HepG2 (cell line): Measurements from ENCODE around the gene PYGB. TPM values are rescaled to one million over a fixed set of nuclear protein-coding genes. Genes with fewer than 3 reads are reported as not detected.

Source experiments
- ATAC-seq: fragments of 200-7000 bp; cut with Tn5 transposase; 3 replicates; pipeline ENCODE4 v1.9.1; 2020; ENCODE audit warnings: mild to moderate bottlenecking, moderate library complexity
- BruUV-seq: library from RNA; stranded (reverse); fragments of 400-500 nt; replicated peaks from 2 replicates; lab custom pipeline; 2021; lab: Mats Ljungman, UMichigan
- CTCF ChIA-PET: fragments of 300-600 bp; formaldehyde crosslinking; extraction: SDS; loops from one replicate; lab custom pipeline; 2021; ENCODE audit warnings: low total read pairs, inconsistent platforms, low intra/inter-chr PET ratio; lab: Yijun Ruan, JAX
- POLR2A ChIA-PET: fragments of 350-600 bp; sonication (Branson Sonifier 250); formaldehyde crosslinking; loops from one replicate; lab custom pipeline; 2020; ENCODE audit warnings: antibody characterized with exemption, inconsistent platforms; lab: Yijun Ruan, JAX
- DNase-seq: peaks from one replicate; pipeline ENCODE4 v3.0.0-alpha.2; 2015; ENCODE audit warnings: low spot score
- FAIRE-seq: peaks from 3 replicates; lab custom pipeline; 2011; peaks lifted over from hg19 to GRCh38; lab: Jason Lieb, UNC
- H2AFZ ChIP-seq: one replicate; pipeline ENCODE4 v1.6.1; 2011; ENCODE audit warnings: low read length, inconsistent platforms
- H3K27ac ChIP-seq: fragments of 300-600 bp; 3 replicates; pipeline ENCODE4 v1.8.0; 2011; ENCODE audit warnings: mixed run types, mild to moderate bottlenecking, mixed read lengths, low read length, inconsistent platforms; ENCODE audit not compliant: insufficient read depth; ENCODE audit errors: extremely low read length
- H3K27me3 ChIP-seq, 2 experiments: fragments of 200-600 bp in 1 of 2; 2 replicates in 1 of 2; 3 replicates in 1 of 2; pipeline versions ENCODE4 v1.6.0 to v1.8.0; 2011; ENCODE audit warnings: low read length in 2 of 2, mild to moderate bottlenecking in 2 of 2, moderate library complexity in 2 of 2, inconsistent platforms in 1 of 2; ENCODE audit not compliant: insufficient read depth in 2 of 2, control insufficient read depth in 1 of 2
- H3K36me3 ChIP-seq, 2 experiments: fragments of 200-600 bp in 1 of 2; replicated peaks in 1 of 2; 2 replicates in 1 of 2; 3 replicates in 1 of 2; pipeline versions ENCODE4 v1.5.1 to v1.8.0; 2011; ENCODE audit warnings: low read length in 2 of 2, inconsistent platforms in 1 of 2; ENCODE audit not compliant: insufficient read depth in 2 of 2, control insufficient read depth in 1 of 2
- H3K4me1 ChIP-seq: 2 replicates; pipeline ENCODE4 v1.5.1; 2012; ENCODE audit warnings: low read length, inconsistent platforms; ENCODE audit not compliant: insufficient read depth
- H3K4me2 ChIP-seq: 2 replicates; pipeline ENCODE4 v1.6.0; 2011; ENCODE audit warnings: low read depth, low read length, inconsistent platforms
- H3K4me3 ChIP-seq, 3 experiments: fragments of 200-600 bp in 1 of 3; sonication (generic), shearing (Covaris generic) in 1 of 3; replicated peaks in 1 of 3; 2 replicates each; pipeline ENCODE4 v1.5.1; 2011 to 2016; ENCODE audit warnings: low read length in 3 of 3, inconsistent platforms in 2 of 3, low read depth in 2 of 3, mild to moderate bottlenecking in 2 of 3, control low read depth in 1 of 3, mixed read lengths in 1 of 3; ENCODE audit not compliant: insufficient read depth in 1 of 3
- H3K79me2 ChIP-seq: one replicate; pipeline ENCODE4 v1.6.1; 2011; ENCODE audit warnings: low read length, inconsistent platforms; ENCODE audit not compliant: insufficient read depth
- H3K9ac ChIP-seq: 2 replicates; pipeline ENCODE4 v1.6.0; 2011; ENCODE audit warnings: mild to moderate bottlenecking, low read depth, low read length, inconsistent platforms; ENCODE audit not compliant: insufficient read depth
- H3K9me3 ChIP-seq: 2 replicates; pipeline ENCODE4 v1.5.1; 2012; ENCODE audit warnings: mild to moderate bottlenecking, low read length
- H4K20me1 ChIP-seq: 2 replicates; pipeline ENCODE4 v1.6.0; 2011; ENCODE audit warnings: inconsistent platforms, mild to moderate bottlenecking, low read length, moderate library complexity; ENCODE audit not compliant: insufficient read depth
- DZIP1 ChIP-seq: sonication (generic); formaldehyde crosslinking; IDR thresholded peaks from 2 replicates; pipeline ENCODE4 v1.5.0; 2020; ENCODE audit warnings: mild to moderate bottlenecking, missing genetic modification reagents
- IKZF1 ChIP-seq: fragments of 450-650 bp; IDR thresholded peaks from 2 replicates; pipeline ENCODE4 v1.7.1; 2016
- MED13 ChIP-seq: sonication (generic); formaldehyde crosslinking; IDR thresholded peaks from 2 replicates; pipeline ENCODE4 v1.5.0; 2020; ENCODE audit warnings: missing genetic modification reagents
- MLX ChIP-seq: IDR thresholded peaks from 2 replicates; pipeline ENCODE4 v1.6.1; 2016
- PBX2 ChIP-seq: IDR thresholded peaks from 2 replicates; pipeline ENCODE4 v1.6.1; 2016; ENCODE audit warnings: control low read depth
- RFX3 ChIP-seq: IDR thresholded peaks from 2 replicates; pipeline ENCODE4 v1.6.1; 2016; ENCODE audit warnings: missing biosample characterization, missing genetic modification reagents
- SNRNP70 ChIP-seq: fragments of 200-400 bp; formaldehyde crosslinking; IDR thresholded peaks from 2 replicates; pipeline ENCODE4 v1.6.1; 2017; ENCODE audit warnings: mild to moderate bottlenecking, low read depth, low read length, moderate library complexity
- ZFP91 ChIP-seq: sonication (generic); formaldehyde crosslinking; IDR thresholded peaks from 2 replicates; pipeline ENCODE4 v1.9.0; 2022; ENCODE audit warnings: missing genetic modification reagents, mild to moderate bottlenecking, borderline replicate concordance
- ZNF12 ChIP-seq: sonication (generic); formaldehyde crosslinking; IDR thresholded peaks from 2 replicates; pipeline ENCODE4 v1.5.0; 2020; ENCODE audit warnings: missing genetic modification reagents
- ZNF343 ChIP-seq: sonication (generic); formaldehyde crosslinking; IDR thresholded peaks from 2 replicates; pipeline ENCODE4 v1.4.0; 2020; ENCODE audit warnings: mild to moderate bottlenecking, missing genetic modification reagents
- ZNF598 ChIP-seq: sonication (generic); formaldehyde crosslinking; IDR thresholded peaks from 2 replicates; pipeline ENCODE4 v1.5.1; 2020; ENCODE audit warnings: mild to moderate bottlenecking, missing genetic modification reagents, borderline replicate concordance
- ZNF710 ChIP-seq: sonication (generic); formaldehyde crosslinking; IDR thresholded peaks from 2 replicates; pipeline ENCODE4 v1.5.0; 2020; ENCODE audit warnings: mild to moderate bottlenecking, missing genetic modification reagents, borderline replicate concordance
- ZSCAN31 ChIP-seq: sonication (generic); formaldehyde crosslinking; IDR thresholded peaks from 2 replicates; pipeline ENCODE4 v1.5.0; 2020; ENCODE audit warnings: low read depth, mild to moderate bottlenecking, missing genetic modification reagents
- WGBS: methylation state at CpG from one replicate; pipeline ENCODE4 v1.1.6; 2017; ENCODE audit warnings: low lambda C conversion rate; 5-methylcytosine and 5-hydroxymethylcytosine counted together
- in situ Hi-C: cut with HindIII; loops from 2 replicates; pipeline ENCODE4 v1.10.0; 2017; ENCODE audit warnings: low pct_unique_long_range_greater_than_20kb; ENCODE audit not compliant: extremely low pct_ligation_motif_present
- intact Hi-C: fragments of 100-400 bp; cut with micrococcal nuclease; formaldehyde crosslinking; loops from one replicate; pipeline ENCODE4 v1.10.0; 2022; ENCODE audit not compliant: unreplicated experiment
- polyA plus RNA-seq, 8 experiments: library from polyadenylated mRNA; depleted of rRNA in 3 of 8; stranded (reverse) in 7 of 8; unstranded in 1 of 8; fragments of >200 nt; fragmentation: Illumina TruSeq in 4 of 8; extraction: Trizol in 4 of 8; gene quantifications; 2 replicates each; pipeline versions ENCODE4 v1.2.1 to v1.2.3, GENCODE V29; 2011 to 2016; ENCODE audit warnings: low read depth in 4 of 8, missing spikeins in 1 of 8, mixed read lengths in 1 of 8; ENCODE audit not compliant: insufficient read depth in 1 of 8
- total RNA-seq, 5 experiments: library from RNA; depleted of rRNA; stranded (reverse); fragments of >200 nt; fragmentation: Illumina TruSeq; extraction: Trizol; gene quantifications; 2 replicates each; pipeline ENCODE4 v1.2.3, GENCODE V29; 2016; ENCODE audit warnings: low read depth in 1 of 5

PYGB gene
- total and polyA plus RNA-seq, 2 of the 13 experiments (the other 11 are each of a cell fraction or from before 2014, with no cell fraction given) = 24.2 to 86.3 TPM

DNA sequence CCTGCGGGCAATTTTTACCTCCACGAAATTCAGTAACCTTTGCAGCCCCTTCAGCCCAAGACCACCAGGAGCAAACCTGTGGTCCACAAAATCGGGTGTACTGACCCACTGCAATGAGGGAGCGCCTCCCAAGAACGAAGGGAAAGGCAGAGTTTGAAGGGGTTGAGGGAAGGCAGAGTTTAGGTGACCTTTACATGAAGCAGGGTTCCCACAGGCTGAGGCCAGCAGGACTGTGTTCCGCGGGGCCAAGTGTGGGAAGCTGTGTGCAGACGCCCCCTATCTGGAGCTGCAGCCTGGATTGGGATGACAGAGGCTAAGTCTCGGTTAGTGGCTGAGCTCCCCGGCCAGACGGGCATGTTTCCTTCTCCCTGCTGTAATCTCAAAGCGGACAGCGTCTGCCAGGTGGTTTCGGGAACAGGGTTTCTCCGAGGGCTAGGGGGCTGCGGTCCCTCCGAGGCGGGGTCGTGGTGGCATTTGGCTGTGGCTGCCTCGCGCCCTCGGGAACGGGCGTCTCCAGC is 826 bp upstream of the PYGB start (continued):
- no peak; the same call in 1 of the 2 replicates for TF ChIP-seq MLX (CRISPR knock-in tag)
- no peak for TF ChIP-seq PBX2 (CRISPR knock-in tag)
- no peak for TF ChIP-seq SNRNP70
- no peak for TF ChIP-seq IKZF1
- no peak for TF ChIP-seq MED13
- no peak for TF ChIP-seq DZIP1 (CRISPR knock-in tag)
- TF ChIP-seq RFX3 = no peak
- TF ChIP-seq ZSCAN31 (CRISPR knock-in tag) = no peak
- TF ChIP-seq, all 625 proteins: peak for 224

- Histone ChIP-seq H3K9me3 (no peaks in the 10 kb centered on the region), H2AFZ (no peak overlapping the region), H3K4me3 (peak overlapping the region; percentile 67 to 93 (median 69)), H3K27ac (peak overlapping the region; percentile 60), H3K79me2 (peaks cover 37% of the 10 kb centered on the region), H3K27me3 (peaks cover 1 to 16% of the 10 kb centered on the region in 2 experiments; a peak in 2 of 5 replicates), H3K4me1 (peaks cover 53% of the 10 kb centered on the region), H3K4me2 (peak overlapping the region; percentile 100), H3K36me3 (no peaks in the 10 kb centered on the region), H3K9ac (peak overlapping the region; percentile 81), H4K20me1 (no peaks in the 10 kb centered on the region)
- POLR2A ChIA-PET = interaction anchor here (0.8 to 3.6 kb wide), 30 partner anchors 8 to 449 kb away, joined by 3 to 72 read pairs (median 5); partner anchors contain the start of genes ABHD12, APMAP, ENTPD6 and GINS1
- CTCF ChIA-PET = interaction anchor here (1.3 to 2.6 kb wide), 3 partner anchors 24 to 253 kb away, joined by 3 to 11 read pairs (median 3); no protein-coding TSS in a partner anchor
- WGBS = 0% methylated on average over 18 of the region's 37 CpGs
- intact Hi-C loops = loop anchor here (1.0 to 2.0 kb wide), 4 partner anchors 10 to 51 kb away; no protein-coding TSS in a partner anchor
- ATAC-seq (peak; percentile 76), DNase-seq (no peak), FAIRE-seq (no peak)
- TSS peak; percentile 78 for BruUV-seq
- in situ Hi-C loops = no loop called here
- TF ChIP-seq ZNF710 (no peak), MLX (CRISPR knock-in tag) (peak; percentile 71; the same call in 1 of the 2 replicates), ZNF12 (CRISPR knock-in tag) (peak; percentile 10; the same call in 1 of the 2 replicates), ZFP91 (CRISPR knock-in tag) (peak; percentile 89; the same call in 1 of the 2 replicates), ZNF598 (0 out of 2 replicates have a peak, but pooled peaks have one; percentile 12), ZNF343 (CRISPR knock-in tag) (no peak)
These were observed 348 bp upstream of the PYGB start for GRCh38 chr20:25247518-25247955.
